Stimulated activated naive CD4-positive, alpha-beta T cell treated with Interleukin-2 at 50 U/mL for 16 hours (primary cell): ENCODE results near the gene FAM107B.

ENCODE experiments used
- DNase-seq: peaks from one replicate; lab custom pipeline; 2025; lab: John Stamatoyannopoulos, UW

The FAM107B gene

GRCh38 chr10:14558025-14558424, 216.7 kb downstream of the FAM107B start:
- DNase-seq = no peak

GRCh38 chr10:14557567-14557966, 217.1 kb downstream of the FAM107B start:
- DNase-seq = no peak

GRCh38 chr10:14556285-14556956, 218.3 kb downstream of the FAM107B start:
- DNase-seq = peak; percentile 26

GRCh38 chr10:14555807-14556206, 218.9 kb downstream of the FAM107B start:
- no peak for DNase-seq

GRCh38 chr10:14554491-14555205, 220.0 kb downstream of the FAM107B start:
- DNase-seq = no peak

GRCh38 chr10:14554091-14554490, 220.6 kb downstream of the FAM107B start:
- no peak for DNase-seq

- DNase-seq = no peak
These were observed 221.2 kb downstream of the FAM107B start for GRCh38 chr10:14553448-14553847.

GRCh38 chr10:14552015-14552414, 222.7 kb downstream of the FAM107B start:
- DNase-seq = no peak

- DNase-seq = no peak
These were observed 224.2 kb downstream of the FAM107B start for GRCh38 chr10:14550471-14550981.

GRCh38 chr10:14549496-14549895, 225.2 kb downstream of the FAM107B start:
- no peak for DNase-seq

GRCh38 chr10:14548970-14549369, 225.7 kb downstream of the FAM107B start:
- no peak for DNase-seq

- no peak for DNase-seq
These were observed 226.2 kb downstream of the FAM107B start for GRCh38 chr10:14548474-14548873.

GRCh38 chr10:14547816-14548215, 226.9 kb downstream of the FAM107B start:
- DNase-seq = no peak

GRCh38 chr10:14545827-14546226, 228.9 kb downstream of the FAM107B start:
- no peak for DNase-seq

- no peak for DNase-seq
These were observed 230.8 kb downstream of the FAM107B start for GRCh38 chr10:14543904-14544210.

- no peak for DNase-seq
These were observed 231.4 kb downstream of the FAM107B start for GRCh38 chr10:14543046-14543903.

- DNase-seq = no peak
These were observed 233.3 kb downstream of the FAM107B start for GRCh38 chr10:14541379-14541778.

GRCh38 chr10:14540611-14541010, 234.1 kb downstream of the FAM107B start:
- no peak for DNase-seq

- no peak for DNase-seq
These were observed 234.6 kb downstream of the FAM107B start for GRCh38 chr10:14540062-14540461.

GRCh38 chr10:14539176-14539575, 235.5 kb downstream of the FAM107B start:
- no peak for DNase-seq

- peak; percentile 20 for DNase-seq
These were observed 238.2 kb downstream of the FAM107B start for GRCh38 chr10:14536241-14537213.
